Ovary (tissue), 3 donors: Measurements from ENCODE around the gene CACNA1E.

Experiments used
- EP300 ChIP-seq: sonication (generic); formaldehyde crosslinking; IDR thresholded peaks from one replicate; pipeline ENCODE4 v1.6.1; 2017; ENCODE audit warnings: antibody characterized with exemption
- POLR2A ChIP-seq: fragments of 450-650 bp; IDR thresholded peaks from one replicate; pipeline ENCODE4 v1.6.1; 2017; ENCODE audit warnings: antibody characterized with exemption, mild to moderate bottlenecking, moderate library complexity
- TF ChIP-seq, protein P1 (sequence below), 3 donors: fragments of 450-650 bp in 2 of 3; fragments of 200-600 bp in 1 of 3; IDR thresholded peaks; one replicate each; pipeline versions ENCODE4 v1.5.1 to v1.8.0; 2016 to 2022; ENCODE audit warnings: antibody characterized with exemption in 3 of 3, mild to moderate bottlenecking in 1 of 3
- donor health status: DM: no; HTN: no; CAD: no.

DNA sequence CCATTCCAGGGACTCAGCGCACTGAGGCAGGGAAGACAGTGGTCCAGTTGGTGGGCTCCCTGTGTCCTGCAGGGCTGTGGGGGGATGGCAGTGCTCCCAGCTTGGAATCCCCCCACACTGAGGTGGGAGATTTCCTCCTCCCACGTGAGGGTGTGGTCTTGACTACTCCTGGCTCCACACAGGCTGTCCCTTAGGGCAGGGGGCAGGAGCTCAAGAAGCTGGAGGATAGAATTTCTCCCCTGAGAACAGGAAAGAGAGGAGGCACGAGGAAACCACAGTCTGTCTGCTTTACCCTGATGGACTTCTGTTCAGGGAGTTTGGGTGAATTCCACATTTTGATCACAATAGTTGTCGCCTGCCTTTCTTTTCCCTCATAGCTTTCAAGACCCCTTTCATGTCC lies 62.1 kb downstream of the CACNA1E start:
- TF ChIP-seq, protein P1, sequence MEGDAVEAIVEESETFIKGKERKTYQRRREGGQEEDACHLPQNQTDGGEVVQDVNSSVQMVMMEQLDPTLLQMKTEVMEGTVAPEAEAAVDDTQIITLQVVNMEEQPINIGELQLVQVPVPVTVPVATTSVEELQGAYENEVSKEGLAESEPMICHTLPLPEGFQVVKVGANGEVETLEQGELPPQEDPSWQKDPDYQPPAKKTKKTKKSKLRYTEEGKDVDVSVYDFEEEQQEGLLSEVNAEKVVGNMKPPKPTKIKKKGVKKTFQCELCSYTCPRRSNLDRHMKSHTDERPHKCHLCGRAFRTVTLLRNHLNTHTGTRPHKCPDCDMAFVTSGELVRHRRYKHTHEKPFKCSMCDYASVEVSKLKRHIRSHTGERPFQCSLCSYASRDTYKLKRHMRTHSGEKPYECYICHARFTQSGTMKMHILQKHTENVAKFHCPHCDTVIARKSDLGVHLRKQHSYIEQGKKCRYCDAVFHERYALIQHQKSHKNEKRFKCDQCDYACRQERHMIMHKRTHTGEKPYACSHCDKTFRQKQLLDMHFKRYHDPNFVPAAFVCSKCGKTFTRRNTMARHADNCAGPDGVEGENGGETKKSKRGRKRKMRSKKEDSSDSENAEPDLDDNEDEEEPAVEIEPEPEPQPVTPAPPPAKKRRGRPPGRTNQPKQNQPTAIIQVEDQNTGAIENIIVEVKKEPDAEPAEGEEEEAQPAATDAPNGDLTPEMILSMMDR (IDR thresholded peaks at IDR 0.05) = no peak
- no peak for TF ChIP-seq POLR2A
- TF ChIP-seq EP300 = no peak
